H4 (cell line): ENCODE data around the gene PCED1B. TPM values are rescaled to one million over a fixed set of nuclear protein-coding genes. Genes with fewer than 3 reads are reported as not detected.
A peak's percentile ranks its signal among the peaks of the same experiment; 100 is the strongest.

Experiments
- DNase-seq: peaks from one replicate; pipeline ENCODE4 v3.0.0-alpha.2; 2015; ENCODE audit warnings: low spot score
- total RNA-seq: library from RNA; depleted of rRNA; stranded (reverse); fragments of >200 nt; shearing (Covaris generic); gene quantifications from 2 replicates; pipeline ENCODE4 v1.2.3, GENCODE V29; 2014

The PCED1B gene
- total RNA-seq, 1 experiment from 2014 or later = 1.1 TPM

GRCh38 chr12:47120736-47121135 lies 41.3 kb downstream of the PCED1B start:
- DNase-seq = no peak

GRCh38 chr12:47121146-47121545 lies 41.7 kb downstream of the PCED1B start:
- DNase-seq = peak; percentile 16

- no peak for DNase-seq
Measured at GRCh38 chr12:47122602-47123001, 43.2 kb downstream of the PCED1B start.

- no peak for DNase-seq
Measured at GRCh38 chr12:47123730-47124129, 44.3 kb downstream of the PCED1B start.

GRCh38 chr12:47124451-47124850 lies 45.0 kb downstream of the PCED1B start:
- no peak for DNase-seq

GRCh38 chr12:47126246-47126645 lies 46.8 kb downstream of the PCED1B start:
- no peak for DNase-seq

- no peak for DNase-seq
Measured at GRCh38 chr12:47131011-47131410, 51.6 kb downstream of the PCED1B start.

- no peak for DNase-seq
Measured at GRCh38 chr12:47134005-47134404, 54.6 kb downstream of the PCED1B start.

GRCh38 chr12:47135578-47135977 lies 56.2 kb downstream of the PCED1B start:
- DNase-seq = no peak

- DNase-seq = no peak
Measured at GRCh38 chr12:47139000-47139681, 59.7 kb downstream of the PCED1B start.

- DNase-seq = no peak
Measured at GRCh38 chr12:47141459-47141858, 62.0 kb downstream of the PCED1B start.

- DNase-seq = no peak
Measured at GRCh38 chr12:47144769-47145168, 65.3 kb downstream of the PCED1B start.

- DNase-seq = no peak
Measured at GRCh38 chr12:47145188-47145587, 65.8 kb downstream of the PCED1B start.

GRCh38 chr12:47147739-47148138 lies 68.3 kb downstream of the PCED1B start:
- no peak for DNase-seq

GRCh38 chr12:47149146-47149545 lies 69.7 kb downstream of the PCED1B start:
- no peak for DNase-seq

GRCh38 chr12:47152095-47152494 lies 72.7 kb downstream of the PCED1B start:
- no peak for DNase-seq

GRCh38 chr12:47155457-47156166 lies 76.2 kb downstream of the PCED1B start:
- peak; percentile 31 for DNase-seq

GRCh38 chr12:47156167-47156736 lies 76.8 kb downstream of the PCED1B start:
- no peak for DNase-seq

GRCh38 chr12:47158792-47159191 lies 79.4 kb downstream of the PCED1B start:
- DNase-seq = no peak

- no peak for DNase-seq
Measured at GRCh38 chr12:47159348-47159747, 79.9 kb downstream of the PCED1B start.

GRCh38 chr12:47160316-47161244 lies 81.2 kb downstream of the PCED1B start:
- no peak for DNase-seq

- DNase-seq = no peak
Measured at GRCh38 chr12:47164116-47164515, 84.7 kb downstream of the PCED1B start.
